Muscle of back (tissue), 11 donors: Measurements from ENCODE around the gene CTNNA3. TPM values are rescaled to one million over a fixed set of nuclear protein-coding genes. Genes with fewer than 3 reads are reported as not detected.

Source experiments
- DNase-seq, 3 donors: peaks; one replicate each; pipeline versions ENCODE4 v3.0.0 to v3.0.0-alpha.2; 2013
- polyA plus RNA-seq, 10 donors: library from polyadenylated mRNA; unstranded; fragments of 120-200 nt; gene quantifications; one replicate each; pipeline ENCODE4 v1.2.1, GENCODE V29; 2013; ENCODE audit not compliant: insufficient read length in 10 of 10

CTNNA3 gene
- polyA plus RNA-seq, 10 donors = 4.6 to 15.8 (median 7.9) TPM

DNA sequence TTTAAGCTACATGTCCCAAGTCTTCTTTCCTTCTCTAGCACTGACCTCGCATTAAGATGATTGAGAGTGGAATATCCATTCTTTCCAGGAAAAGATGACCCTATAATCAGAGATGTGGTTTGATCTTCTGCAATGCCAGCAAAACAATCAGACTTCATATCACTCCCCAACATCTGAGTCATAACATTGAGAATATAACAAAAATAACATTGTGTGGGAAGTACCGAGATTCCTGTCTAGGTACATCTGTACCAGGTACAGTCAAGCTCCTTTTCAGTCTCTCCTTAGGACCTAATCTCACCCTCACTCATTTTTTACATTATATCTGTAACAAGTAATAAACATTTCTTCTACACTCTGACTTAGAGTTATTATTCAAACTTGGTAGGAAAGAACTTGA lies 568.6 kb downstream of the CTNNA3 start:
- DNase-seq = no peak

DNA sequence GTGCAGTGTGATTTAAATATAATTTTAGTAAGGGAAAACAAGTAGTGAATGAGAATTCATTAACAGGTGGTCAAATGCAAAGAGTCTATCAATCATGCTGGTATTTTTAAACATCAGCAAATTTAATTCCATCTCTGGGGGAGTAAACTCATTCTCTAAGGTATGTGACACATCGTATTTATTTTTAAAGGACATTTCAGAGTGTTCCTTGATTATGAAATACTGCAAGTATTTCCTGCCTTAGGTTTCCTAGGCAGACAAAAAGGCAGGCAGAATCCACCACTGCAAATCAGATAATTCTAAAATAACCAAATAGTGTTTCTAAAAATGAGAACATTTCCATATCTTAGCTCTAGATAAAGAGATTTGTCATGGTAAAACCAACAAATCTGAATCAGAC lies 576.3 kb downstream of the CTNNA3 start:
- DNase-seq = no peak

GRCh38 chr10:67115972-67116371 lies 580.0 kb downstream of the CTNNA3 start:
- DNase-seq = peak in 2 of 3 donors; percentile 37 to 44

GRCh38 chr10:67114945-67115344 lies 581.0 kb downstream of the CTNNA3 start:
- DNase-seq = no peak

GRCh38 chr10:67112765-67113164 lies 583.2 kb downstream of the CTNNA3 start:
- DNase-seq = no peak

DNA sequence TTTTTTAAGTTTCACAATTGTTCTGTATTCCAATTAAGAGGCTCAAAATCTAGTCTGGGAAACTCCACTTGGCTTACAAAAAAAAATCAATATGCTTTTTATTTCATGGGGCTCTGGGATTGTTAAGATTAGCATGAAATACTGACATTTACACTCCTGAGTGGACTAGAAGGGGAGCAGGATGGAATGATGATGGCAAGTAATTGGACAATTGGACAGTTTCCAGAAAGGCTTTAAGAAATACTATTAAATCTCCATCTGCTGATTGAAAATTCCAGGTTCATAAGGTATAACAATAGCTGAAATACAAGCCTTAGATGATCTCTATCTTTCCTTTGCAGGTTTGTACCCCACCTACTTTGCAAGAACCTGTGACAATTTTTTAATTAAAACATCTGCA lies 585.7 kb downstream of the CTNNA3 start:
- no peak for DNase-seq

GRCh38 chr10:67107670-67108069 lies 588.3 kb downstream of the CTNNA3 start:
- DNase-seq = no peak

GRCh38 chr10:67100951-67101350 lies 595.0 kb downstream of the CTNNA3 start:
- DNase-seq = peak in 1 of 3 donors; percentile 53

- DNase-seq = peak in 1 of 3 donors; percentile 44
Observed at GRCh38 chr10:67098461-67098860, 597.5 kb downstream of the CTNNA3 start.

- DNase-seq = no peak
Observed at GRCh38 chr10:67095531-67095930, 600.5 kb downstream of the CTNNA3 start.

- DNase-seq = no peak
Observed at GRCh38 chr10:67088036-67088435, 608.0 kb downstream of the CTNNA3 start.

GRCh38 chr10:67087135-67087425 lies 608.9 kb downstream of the CTNNA3 start:
- DNase-seq = no peak

GRCh38 chr10:67086327-67087134 lies 609.5 kb downstream of the CTNNA3 start:
- DNase-seq = peak in 1 of 3 donors; percentile 16

DNA sequence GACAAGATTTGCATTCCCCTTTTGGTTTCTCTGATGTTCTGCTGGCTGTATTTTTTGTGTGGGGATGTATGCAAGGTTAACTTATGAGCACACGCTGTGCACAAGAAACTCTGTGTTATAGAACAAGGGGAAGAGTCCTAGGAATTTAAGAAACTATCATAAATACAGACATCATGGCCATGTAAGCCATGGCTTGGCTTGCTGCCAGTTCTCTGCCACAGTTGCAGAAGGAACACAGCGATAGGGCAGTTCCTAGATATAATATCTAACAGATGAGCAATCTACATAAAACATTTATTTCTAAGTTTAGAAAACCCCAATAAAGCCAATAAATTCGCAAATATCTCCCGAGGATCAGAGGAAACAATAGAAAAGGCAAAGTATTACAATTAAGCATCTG lies 616.9 kb downstream of the CTNNA3 start:
- no peak for DNase-seq

DNA sequence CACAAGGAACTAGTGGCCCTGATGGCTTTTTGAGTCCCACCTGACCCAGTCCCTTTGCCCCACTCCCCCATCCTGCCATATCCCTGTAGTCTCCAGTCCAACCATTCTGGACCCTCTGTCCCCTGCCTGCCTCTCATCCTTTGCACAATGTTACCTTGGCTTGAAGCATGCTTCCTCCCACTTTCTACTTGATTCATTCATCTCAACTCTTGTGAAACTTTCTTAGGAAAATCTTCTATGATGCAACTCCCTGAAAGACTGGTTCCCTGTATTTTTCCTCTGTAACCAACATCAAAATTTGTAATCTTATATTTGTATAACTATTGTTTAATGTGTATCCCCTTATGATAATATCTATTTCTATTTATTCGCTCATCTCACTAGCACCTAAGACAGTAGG lies 618.6 kb downstream of the CTNNA3 start:
- no peak for DNase-seq

GRCh38 chr10:67076144-67076543 lies 619.9 kb downstream of the CTNNA3 start:
- no peak for DNase-seq

GRCh38 chr10:67075491-67075971 lies 620.5 kb downstream of the CTNNA3 start:
- DNase-seq = no peak

GRCh38 chr10:67072654-67073053 lies 623.3 kb downstream of the CTNNA3 start:
- peak in 1 of 3 donors; percentile 15 for DNase-seq

DNA sequence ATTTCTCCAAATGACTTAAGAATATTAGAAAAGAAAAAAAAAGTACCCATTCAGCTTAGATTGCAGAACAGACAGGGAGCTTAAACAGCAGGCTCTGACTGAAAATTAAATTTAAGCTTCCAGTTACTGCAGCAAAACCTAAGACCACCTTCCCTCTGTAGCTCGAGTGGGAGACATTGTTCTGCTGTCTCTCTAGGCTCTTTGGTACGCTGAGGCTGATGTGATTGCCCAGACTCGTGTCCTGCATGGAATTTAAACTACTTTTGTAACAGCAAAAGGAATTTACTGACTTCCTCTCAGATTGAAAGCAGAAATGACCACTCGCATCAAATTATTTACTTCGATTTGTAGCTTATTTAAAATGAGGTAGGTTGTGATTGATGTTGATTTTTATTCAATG lies 645.6 kb downstream of the CTNNA3 start:
- no peak for DNase-seq

DNA sequence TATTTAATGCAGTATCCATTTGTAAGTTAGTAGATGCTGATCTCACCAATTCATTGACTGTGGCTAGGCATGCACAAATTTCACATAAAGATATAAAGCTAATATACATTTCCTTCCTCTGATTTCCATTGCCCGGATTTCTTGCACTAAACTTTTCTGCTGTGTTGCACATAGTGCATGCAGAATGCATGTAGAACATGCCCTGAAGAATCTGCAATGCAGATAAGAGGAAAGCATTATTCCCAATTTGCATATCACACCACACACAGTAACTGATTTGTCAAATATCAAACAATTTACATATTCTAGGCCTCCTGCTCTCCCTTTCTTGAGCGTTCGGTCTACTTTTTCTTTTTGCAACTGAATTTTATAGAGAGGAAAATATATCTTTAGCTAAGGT lies 646.0 kb downstream of the CTNNA3 start:
- DNase-seq = no peak

DNA sequence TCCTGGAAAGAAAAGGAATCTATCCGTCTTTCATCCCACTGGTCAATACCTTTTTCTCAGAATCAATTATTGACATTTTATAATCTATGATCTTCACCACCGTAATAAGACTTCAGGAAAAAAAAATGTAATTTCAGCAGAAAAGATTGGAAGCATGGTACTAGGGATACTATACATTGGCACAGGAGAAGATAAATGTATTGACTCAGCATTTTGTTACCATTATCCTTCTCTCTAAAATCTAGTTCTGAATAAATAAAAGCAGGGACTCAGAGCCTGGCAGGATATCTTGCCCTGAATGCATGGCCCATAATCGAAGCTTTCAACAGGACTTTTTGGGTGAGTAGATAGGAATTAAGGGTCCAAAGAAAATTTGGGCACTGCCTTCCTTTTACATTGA lies 649.5 kb downstream of the CTNNA3 start:
- no peak for DNase-seq

DNA sequence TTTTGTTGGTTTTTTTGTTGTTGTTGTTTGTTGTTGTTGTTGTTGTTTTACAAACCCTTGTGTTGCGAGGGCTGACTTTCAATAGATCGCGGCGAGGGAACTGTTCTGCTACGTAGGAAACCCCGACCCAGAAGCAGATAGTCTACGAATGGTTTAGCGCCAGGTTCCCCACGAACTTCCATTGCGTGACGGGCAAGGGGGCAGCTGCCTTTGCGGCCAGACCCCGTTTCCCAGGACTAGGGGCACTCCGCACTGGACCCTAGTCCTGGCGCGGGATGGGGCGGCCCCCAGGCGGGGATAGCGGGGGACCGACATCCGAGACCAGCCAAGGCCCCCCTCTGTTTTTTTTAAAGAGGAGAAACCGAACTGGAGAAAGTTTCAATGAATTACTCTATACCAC lies 650.6 kb downstream of the CTNNA3 start:
- DNase-seq = no peak

- DNase-seq = no peak
Observed at GRCh38 chr10:67043041-67043440, 653.0 kb downstream of the CTNNA3 start.

GRCh38 chr10:67036808-67037207 lies 659.2 kb downstream of the CTNNA3 start:
- no peak for DNase-seq
